ENCODE data around the gene ZNF691.
"Not testable (repeated sequence)": the region's sequence is repeated elsewhere in the genome, so short reads cannot be mapped to it uniquely, and the experiment has no call there.

ZNF691 gene

GRCh38 chr1:42832641-42833240 lies 13.7 kb upstream of the ZNF691 start:
- no peak for DNase-seq (ENCODE audit: low read depth in 2 of 2)

GRCh38 chr1:42833981-42834380 lies 12.4 kb upstream of the ZNF691 start:
- DNase-seq (ENCODE audit: low read depth in 2 of 2) = no peak

GRCh38 chr1:42834803-42835202 lies 11.6 kb upstream of the ZNF691 start:
- no peak for DNase-seq (ENCODE audit: low read depth in 2 of 2)

GRCh38 chr1:42835422-42835821 lies 11.0 kb upstream of the ZNF691 start:
- DNase-seq (ENCODE audit: low read depth in 2 of 2) = no peak

DNA sequence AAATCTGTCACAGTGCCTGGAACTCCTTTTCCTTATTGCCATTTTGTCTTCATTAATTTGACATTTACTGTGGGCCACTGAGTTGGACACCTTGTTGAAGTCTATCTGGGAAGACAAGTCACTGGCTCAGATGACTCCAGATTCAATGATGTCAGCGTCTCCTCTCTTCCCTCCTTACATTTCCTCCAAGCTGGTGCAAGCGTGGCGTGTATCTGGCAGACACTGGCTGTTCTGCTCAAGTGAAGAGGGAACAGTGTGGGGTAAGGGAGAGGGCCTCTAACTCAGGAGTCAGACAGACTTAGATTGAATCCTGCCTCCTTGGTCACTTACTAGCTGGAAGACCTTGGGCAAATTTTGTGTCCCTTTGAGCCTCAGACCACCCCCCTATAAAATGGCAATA lies 8.7 kb upstream of the ZNF691 start:
- DNase-seq (ENCODE audit: low read depth in 2 of 2) = no peak

DNA sequence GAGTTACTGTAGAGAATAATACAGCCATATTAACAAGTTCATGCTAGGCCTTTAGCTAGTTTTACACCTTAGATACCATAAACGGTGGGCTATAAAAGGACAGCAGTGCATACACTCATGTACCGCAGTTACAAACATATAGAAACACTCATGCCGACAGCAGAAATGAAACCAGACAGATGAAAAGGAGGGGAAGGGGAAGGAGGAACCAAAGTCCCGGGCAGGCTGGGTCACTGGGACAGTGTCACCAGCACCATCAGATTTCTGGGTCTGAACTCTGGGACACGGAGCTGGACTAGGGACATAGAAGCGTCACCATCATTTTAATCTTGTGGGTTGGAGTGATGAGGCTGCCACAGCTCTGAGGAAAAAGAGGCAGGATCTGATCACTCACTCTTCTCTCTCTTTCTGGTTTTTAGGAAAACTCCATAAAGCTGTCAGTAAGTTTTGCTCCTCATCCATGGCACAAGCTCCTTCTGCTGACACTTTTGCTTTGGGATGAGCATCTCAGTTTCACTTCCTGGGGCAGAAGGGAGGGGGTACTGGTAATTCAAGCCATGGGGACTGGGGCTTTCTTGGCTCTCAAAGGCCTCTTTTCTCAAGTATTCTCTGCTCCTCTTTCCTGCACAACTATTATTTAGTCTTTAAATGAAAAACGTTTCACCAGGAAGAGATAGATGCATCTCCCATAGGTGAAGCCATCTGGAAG lies 7.8 kb upstream of the ZNF691 start:
- no peak for DNase-seq (ENCODE audit: low read depth in 2 of 2)

DNA sequence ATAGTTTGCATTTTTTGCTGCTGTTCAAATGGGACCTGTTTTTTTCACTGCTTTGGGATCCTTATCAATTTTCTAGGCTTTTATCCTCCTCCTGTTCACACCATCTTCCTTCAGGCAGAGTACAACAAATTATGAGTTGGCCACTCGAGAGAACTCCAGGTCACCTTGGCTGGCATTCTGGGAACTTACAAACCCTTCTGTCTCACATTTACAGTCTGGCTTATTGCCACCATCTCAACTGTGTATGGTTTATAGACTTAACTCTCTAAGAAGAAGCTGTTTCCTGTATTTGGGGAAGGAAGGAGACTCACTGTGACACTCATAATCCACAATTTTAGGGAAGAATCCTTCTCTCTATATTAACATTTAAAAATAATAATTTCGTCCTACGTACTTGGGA lies 5.4 kb upstream of the ZNF691 start:
- no peak for DNase-seq (ENCODE audit: low read depth in 2 of 2)

DNA sequence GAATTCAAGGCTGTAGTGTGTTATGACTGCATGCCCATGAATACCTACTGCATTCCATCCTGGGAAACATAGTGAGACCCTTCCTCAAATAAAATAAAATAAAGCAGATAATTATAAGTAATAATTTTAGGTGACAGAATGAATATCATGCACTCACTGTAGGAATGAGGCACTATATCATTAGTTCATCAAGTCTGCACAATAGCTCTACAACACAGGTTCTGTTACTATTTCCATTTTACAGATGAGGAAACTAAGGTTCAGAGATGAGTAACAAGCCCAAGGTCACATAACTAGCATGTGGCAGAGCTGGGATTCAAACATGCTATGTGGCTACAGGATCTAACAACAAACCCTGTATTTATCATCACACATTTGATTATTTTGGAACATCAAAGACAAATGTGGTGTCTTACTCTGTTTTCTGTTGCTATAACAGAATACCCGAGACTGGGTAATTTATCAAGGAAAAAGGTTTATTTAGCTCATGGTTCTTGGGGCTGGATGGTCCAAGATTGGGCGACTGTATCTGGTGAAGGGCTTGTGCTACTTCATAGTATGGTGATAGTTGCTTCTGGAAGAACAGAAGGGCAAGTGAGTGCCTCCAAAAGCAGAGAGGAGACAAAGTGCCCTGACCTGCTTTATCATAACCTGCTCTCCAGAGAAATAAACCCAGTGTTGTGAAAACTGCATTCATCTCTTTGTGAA lies 4.8 kb upstream of the ZNF691 start:
- DNase-seq (ENCODE audit: low read depth in 2 of 2) = no peak

- no peak for DNase-seq (ENCODE audit: low read depth in 2 of 2)
Measured at GRCh38 chr1:42844592-42845140, 1.7 kb upstream of the ZNF691 start.

GRCh38 chr1:42845193-42845592 lies 1.2 kb upstream of the ZNF691 start:
- no peak for DNase-seq (ENCODE audit: low read depth in 2 of 2)

DNA sequence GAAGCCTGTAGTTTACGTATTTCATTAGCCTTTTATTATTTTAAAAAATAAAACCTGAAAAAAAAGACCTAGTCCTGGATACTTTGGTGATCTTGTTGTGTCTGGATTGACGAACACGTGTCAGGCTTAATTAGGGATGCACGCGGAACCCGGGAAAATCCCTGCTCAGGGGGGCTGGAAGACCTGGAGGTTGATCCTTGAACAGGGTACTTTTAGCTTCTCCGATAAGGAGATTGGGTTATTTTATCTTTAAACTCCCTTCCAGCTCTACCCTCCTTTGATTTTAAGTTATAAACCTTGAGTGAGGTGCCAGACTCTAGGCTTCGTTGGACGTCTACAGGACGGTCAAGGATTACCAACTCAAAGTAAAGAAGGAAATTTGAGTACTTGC lies 552 bp upstream of the ZNF691 start:
- no peak for DNase-seq (ENCODE audit: low read depth in 2 of 2)

DNA sequence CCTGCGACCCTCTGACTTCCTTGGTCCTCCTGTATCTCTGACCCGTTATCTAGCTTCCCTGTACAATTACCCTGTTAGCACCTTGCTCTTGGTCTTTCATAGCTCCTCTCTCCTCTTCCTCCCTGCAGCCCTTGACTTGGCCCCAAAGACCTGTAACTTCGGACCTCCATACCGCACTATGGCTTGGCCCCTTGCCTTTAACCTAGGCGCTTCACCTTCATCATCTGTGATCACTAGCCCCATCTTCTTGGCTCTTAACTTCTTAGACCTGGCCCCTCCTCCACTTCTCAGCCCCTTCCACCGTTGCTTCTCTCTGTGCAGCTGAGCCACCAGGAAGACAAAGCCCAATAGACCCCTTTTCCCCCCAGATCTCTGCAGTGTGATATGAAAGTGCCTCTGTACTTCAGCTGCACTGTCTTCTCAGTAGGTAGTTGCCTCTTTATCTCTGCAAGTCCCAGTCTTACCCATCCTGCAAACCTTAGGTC lies 740 bp downstream of the ZNF691 start:
- no peak for DNase-seq (ENCODE audit: low read depth in 2 of 2)

DNA sequence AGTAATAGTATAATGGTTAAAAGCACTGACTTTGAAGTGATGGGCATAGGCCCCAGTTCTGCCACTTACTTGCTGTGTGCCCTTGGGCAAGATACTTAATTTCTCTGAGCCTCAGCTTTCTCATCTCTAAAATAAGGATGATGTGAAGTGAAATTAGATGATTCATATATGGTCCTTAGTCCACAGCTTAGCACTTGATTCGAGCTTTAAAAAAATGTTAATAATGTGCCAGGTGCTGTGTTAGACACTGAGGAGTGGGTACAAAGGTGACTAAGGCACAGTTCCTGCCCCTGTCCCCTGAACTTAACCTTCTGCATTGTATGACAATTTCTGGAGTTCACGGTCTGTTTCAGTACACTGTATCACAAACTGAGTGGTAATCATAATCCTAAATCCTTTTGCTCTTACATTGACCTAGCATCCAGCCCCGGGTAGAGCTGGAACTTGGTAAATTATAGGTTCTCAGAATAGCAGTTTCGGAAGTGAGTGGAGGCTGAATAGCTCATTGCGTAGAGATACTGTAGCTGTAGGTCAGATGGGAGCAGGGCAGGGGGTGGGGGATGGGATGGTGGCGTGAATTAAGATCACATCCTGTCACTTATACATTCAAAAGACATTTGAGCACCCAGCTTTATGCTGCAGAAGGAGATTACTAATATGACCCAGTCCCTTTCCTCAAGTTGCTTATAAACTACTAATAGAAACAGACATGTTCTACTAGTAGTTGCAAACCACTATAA lies 1.5 kb downstream of the ZNF691 start:
- no peak for DNase-seq (ENCODE audit: low read depth in 2 of 2)

DNA sequence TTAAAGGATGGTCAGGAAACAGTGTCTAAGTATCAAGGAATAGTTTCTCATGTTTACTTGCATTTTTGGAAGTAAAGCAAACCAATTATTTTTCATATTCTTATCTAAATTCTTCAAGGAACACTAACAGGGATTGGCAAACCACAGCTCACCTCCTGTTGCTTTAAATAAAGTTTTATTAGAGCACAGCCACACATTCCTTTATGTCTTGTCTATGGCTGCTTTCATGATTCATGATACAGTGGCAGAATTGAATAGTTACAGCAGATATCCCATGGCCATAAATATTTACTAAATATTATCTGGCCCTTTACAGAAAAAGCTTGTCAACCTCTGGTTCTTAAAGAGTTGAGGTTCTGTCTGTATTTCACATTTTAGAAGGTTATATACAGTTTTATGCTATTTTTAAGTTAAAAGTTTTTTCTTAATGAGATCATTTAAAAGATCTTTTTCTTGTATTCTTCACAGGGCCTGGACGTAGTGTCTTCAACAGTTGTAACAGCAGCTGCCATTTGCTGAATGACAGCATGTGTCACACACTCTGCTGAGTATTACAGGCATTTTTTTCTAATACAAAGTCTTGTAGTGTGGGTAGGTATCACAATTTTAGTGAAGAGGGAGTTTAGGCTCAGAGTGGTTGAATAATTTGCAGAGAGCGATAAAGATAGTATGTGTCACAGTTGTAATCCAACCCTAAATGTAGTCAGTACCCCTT lies 2.6 kb downstream of the ZNF691 start:
- DNase-seq (ENCODE audit: low read depth in 2 of 2) = no peak

DNA sequence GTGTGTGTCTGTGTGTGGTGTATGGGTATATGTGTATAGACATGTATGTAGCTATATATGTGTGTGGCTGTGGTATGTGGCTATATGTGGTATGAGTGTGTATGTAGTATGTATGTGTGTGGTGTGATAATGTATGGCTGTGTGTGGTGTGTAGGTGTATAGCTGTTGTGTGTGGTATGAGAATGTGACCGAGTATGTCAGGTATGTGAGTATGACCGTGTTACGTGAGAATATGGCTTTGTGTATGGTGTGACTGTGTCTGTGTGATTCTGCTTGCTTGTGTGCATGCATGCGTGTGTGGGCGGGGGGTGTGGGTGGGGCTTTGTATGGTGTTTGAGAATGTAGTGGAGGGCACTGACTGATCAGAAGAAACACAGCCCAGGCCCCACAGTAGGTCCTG lies 3.5 kb downstream of the ZNF691 start:
- no peak for DNase-seq (ENCODE audit: low read depth in 2 of 2)

- DNase-seq (ENCODE audit: low read depth in 2 of 2) = no peak
Measured at GRCh38 chr1:42851420-42851819, 5.0 kb downstream of the ZNF691 start.

- DNase-seq (ENCODE audit: low read depth in 2 of 2) = no peak
Measured at GRCh38 chr1:42851960-42852607, 5.7 kb downstream of the ZNF691 start.

DNA sequence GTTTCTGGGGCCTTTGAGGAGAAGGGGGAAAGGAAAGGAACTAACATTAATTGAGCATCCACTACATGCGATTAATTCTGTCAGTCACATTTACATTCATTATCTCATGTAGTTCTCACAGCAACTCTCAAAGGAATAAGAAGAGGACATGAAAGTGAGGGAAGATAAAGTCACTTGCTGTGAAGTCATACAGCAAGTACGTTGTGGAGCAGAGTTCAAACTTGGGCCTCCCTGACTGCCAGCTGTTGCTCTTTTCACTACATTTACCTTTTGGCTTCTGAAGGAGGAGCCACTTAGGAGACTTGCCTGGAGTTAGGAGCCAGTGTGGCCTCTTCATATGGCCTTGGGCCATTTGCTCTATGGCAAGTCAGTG lies 6.2 kb downstream of the ZNF691 start:
- DNase-seq (ENCODE audit: low read depth in 2 of 2) = no peak

- DNase-seq (ENCODE audit: low read depth in 2 of 2) = no peak
Measured at GRCh38 chr1:42853116-42853884, 6.9 kb downstream of the ZNF691 start.

GRCh38 chr1:42856554-42856953 lies 10.1 kb downstream of the ZNF691 start:
- not testable (repeated sequence) for DNase-seq (ENCODE audit: low read depth in 2 of 2)

Measured in activated CD4-positive, alpha-beta T cell treated with anti-CD3 and anti-CD28 coated beads for 24 hours (primary cell).